Activated T-cell treated with anti-CD3 and anti-CD28 coated beads for 4 hours (primary cell): Measurements from ENCODE around the gene PLPPR3.
"Not testable (repeated sequence)": the region's sequence is repeated elsewhere in the genome, so short reads cannot be mapped to it uniquely, and the experiment has no call there.

Experiments
- DNase-seq: peaks from one replicate; pipeline ENCODE4 v3.0.0-alpha.2; 2020

The PLPPR3 gene

DNA sequence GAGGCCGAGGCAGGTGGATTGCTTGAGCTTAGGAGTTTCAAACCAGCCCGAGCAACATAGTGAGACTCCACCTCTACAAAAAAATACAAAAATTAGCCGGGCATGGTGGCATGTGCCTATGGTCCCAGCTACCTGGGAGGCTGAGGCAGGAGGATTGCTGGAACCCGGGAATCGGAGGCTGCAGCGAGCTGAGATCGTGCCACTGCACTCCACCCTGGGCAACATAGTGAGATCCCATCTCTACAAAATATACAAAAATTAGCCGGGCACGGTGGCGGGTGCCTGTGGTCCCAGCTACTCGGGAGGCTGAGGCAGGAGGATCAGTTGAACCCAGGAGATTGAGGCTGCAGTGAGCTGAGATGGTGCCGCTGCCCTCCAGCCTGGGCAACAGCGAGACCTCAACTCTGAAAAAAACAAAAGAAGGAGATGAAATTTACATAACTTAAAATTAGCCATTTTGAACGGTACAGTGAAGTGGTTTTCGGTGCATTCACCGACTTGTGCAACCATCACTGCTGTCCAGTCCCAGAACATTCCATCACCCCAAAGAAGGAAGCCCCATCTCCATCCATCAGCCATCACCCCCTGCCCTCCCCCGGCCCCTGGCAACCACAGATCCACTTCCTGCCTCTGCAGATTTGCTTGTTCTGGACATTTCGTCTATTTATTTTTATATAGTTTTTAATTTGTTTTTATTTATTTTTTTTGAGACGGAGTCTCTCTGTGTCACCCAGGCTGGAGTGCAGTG, 4.3 kb upstream of the PLPPR3 start:
- DNase-seq, result no peak

DNA sequence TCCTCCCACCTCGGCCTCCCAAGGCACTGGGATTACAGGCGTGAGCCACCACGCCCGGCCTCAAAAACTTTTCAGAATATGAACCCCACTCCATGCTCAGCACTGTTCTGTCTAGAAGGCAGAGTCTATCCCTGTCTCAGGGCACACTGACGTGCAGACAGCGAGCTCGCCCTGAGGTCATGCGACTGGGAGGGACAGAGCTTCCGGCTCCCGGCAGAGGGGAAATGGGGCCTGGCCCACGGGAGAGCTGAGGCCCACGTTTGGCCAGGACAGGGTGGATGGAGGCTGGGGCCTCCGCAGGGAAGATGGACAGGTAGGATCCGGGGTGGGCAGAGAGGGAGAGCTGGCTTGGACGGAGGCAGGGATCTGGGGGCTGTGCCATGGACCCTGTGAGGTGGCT, 3.1 kb upstream of the PLPPR3 start:
- DNase-seq, result no peak

DNA sequence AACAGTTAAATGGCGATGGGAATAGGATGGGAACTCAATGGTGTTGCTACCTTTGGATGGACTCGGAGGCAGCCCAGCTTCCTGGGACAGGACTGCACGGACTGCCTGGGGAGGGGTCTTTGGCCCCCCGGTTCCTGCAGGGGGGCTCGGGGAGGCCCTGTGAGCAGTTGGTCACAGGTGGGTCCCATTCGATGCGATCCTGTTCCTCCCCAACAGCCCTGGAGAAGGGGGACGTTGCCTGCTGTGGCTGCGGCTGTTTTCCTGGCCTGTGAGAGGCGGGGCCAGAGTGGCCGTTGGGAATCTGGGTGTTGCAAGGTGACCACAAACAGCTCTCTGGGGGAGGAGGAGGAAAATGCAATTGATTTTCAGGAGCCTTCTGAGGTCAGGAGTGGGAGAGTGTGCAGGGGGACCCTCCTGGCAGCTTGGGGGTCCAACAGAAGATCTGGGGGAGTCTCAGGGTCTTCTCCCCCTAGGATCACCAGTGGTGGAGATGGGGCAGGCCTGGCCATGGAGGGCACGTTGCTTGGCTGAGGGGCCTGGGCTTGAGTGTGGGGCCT, 1.9 kb upstream of the PLPPR3 start:
- no peak for DNase-seq

DNA sequence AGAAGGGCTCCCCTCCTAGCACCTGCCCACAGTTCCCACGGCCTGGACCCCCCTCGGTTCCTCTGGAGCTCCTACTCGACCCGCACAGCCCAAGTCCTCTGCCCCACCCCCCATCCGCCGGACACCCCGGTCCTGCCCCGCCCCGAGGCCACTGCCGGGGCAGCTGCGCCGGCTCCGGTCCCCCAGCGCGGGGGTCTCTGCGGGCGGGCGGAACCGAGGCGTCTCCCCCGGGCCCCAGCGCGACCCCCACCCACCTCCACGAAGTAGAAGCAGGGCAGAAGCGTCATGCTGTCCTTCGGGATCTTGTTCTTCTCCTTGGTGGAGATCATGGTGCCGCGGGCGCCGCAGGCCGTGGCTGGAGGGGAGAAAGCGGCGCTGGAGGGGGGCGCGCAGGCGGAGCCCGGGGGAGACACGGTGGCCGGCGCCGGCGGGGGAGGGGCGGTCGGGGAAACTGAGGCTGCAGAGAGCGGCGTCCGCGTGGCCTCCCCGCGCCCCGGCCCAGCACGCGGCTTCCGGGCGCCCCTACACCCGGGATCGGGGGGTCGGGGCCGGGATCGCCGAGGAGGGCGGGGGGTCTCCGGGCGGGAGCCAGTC, 427 bp downstream of the PLPPR3 start:
- no peak for DNase-seq

DNA sequence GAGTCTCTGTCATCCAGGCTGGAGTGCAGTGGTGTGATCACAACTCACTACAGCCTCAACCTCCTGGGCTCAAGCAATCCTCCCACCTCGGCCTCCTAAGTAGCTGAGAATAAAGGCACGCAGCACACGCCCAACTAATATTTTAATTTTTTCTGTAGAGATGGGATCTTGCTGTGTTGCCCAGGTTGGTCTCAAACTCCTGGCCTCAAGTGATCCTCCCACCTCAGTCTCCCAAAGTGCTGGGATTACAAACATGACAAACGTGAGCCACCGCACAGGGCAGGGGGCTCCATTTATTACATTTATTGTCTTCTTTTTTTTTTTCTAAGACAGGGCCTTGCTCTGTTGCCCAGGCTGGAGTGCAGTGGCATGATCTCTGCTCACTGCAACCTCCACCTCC, 1.5 kb downstream of the PLPPR3 start:
- not testable (repeated sequence) for DNase-seq

DNA sequence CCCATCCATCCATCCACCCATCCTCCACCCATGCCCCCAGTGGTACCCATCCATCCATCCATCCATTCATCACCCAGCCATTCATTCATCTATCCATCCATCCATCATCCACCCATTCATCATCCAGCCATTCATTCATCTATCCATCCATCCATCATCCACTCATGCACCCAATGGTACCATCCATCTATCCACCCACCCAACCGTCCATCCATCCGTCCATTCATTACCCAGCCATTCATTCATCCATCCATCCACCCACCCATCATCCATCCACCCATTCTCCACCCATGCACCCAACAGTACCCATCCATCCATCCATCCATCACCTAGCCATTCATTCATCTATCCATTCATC, 5.3 kb downstream of the PLPPR3 start:
- DNase-seq, result no peak

DNA sequence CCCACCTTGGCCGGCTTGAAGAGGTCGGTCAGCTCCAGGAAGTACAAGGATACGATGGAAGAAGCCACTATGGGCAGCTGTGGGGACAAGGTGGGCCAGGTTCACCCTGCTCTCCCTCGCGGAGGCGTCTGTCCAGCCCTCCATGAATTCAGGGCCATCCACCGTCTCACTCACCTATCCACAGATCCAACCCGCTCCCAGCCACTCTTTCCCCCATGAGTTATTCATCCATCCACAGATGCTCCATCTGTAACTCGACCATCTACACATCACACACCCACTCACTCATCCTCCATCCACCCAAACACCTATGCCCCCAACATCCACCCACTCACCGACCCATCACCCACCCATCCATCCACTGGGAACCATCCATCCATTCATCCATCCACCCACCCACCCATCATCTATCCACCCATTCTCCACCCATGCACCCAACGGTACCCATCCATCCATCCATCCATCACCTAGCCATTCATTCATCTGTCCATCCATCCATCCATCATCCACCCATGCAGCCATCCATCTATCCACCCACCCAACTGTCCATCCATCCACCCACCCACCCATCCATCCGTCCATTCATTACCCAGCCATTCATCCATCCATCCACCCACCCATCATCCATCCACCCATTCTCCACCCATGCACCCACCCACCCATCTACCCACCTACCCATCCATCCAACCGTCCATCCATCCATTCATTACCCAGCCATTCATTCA, 5.8 kb downstream of the PLPPR3 start:
- DNase-seq, result no peak

DNA sequence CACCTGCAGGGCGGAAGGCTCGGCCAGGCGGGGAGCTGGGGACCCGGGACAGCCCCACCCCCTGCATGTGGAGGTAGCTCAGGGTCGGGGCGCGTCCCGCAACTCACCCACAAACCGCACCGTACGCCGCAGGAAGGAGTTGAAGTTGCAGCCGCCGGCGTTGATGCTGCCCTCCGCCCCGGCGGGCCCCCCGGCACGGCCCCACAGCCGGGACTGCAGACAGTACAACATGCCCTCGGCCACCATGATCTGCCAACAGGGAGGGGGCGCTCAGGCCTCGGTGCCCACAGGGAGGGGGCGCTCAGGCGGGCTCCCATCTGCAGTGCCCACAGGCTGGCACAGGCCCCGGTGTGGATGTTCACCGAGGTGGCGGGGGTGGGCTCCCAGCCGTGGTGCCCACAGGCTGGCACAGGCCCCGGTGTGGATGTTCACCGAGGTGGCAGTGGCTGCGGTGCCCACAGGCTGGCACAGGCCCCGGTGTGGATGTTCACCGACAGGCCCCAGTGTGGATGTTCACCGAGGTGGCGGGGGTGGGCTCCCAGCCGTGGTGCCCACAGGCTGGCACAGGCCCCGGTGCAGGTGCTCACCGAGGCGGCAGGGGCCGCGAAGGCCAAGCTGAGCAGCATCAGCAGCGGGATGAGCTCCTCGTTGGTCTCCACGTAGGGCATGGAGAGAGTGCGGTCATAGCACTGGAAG, 6.5 kb downstream of the PLPPR3 start:
- DNase-seq, result no peak

DNA sequence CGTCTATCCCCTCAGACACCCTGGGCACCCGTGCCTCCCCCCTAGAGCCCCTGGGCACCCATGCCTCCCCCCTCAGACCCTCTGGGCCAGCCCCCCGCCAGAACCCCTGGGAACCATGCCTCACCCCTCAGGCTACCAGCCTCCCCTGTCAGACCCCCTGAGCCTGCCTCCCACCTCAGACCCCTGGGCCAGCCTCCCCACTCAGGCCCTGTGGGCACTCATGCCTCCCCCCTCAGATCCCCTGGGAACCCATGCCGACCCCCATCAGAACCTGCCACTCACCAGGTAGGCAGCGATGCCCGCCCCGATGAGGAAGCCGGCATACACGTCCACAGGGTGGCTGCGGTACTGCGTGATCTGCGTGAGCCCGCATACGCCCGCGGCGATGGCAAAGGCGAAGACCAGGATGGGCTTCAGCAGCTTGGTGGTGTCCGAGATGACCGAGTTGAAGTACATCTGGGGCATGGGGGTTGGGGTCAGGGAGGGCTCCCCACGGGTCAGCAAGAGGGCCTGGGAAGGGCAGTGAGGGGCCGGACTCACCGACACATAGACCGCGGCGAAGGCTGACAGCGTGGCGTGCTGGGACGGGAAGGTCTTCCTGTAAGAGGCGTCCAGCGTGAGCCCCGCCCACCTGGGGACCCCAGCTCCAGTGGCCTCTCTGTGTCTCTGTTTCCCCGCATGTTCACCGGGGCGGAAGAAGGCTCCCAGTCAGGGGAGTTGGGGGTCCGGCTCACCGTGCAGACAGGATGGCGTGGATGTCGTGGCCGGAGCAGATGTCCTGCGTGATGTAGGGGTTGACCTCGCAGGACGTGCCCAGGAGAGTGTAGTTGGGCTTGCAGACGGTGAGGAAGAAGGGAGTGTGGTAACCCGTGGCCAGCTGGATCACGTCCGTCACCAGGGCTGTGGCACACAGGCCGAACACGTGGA, 7.3 kb downstream of the PLPPR3 start:
- no peak for DNase-seq

DNA sequence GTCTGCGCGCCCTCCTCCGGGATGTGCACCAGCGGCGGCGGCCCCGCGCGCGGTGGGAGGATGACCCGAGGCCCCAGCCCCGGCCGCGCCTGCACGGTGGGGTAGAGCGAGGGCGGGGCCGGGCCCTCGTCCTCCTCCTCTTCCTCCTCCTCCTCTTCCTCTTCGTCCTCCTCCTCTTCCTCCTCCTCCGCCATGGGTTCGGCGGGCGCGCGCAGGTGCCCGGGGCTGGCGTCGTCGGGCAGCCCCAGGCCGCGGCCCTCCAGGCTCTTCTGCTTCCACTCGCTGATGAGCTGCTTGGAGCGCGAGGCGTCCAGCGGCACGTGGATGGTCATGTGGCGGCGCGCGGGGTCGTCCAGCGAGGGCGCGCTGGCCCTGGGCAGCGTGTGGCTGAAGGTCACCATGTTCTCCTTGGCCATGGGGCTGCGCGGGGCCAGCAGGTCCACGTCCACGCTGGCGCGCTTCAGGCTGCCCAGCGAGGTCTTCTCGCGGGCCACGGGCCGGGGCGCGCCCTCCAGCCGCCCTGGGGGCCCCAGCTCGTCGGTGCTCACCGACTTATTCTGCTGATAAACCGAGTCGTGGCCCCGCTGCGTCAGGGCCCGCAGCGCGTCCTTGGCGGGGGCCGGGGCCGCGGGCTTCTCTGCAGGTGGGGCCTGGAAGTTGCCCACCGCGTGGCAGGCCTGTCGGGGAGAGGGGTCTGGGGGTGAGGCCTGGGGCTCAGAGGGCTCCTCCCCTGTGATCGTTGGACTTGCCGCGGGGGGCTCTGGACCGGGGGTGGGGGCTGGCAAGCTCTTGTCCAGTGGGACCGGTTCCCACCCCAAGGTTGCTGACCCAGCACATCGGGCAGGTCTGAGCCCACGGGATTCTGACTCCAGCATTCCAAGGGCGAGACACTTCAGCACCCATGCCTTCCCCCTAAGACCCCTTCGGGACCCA, 8.3 kb downstream of the PLPPR3 start:
- no peak for DNase-seq

DNA sequence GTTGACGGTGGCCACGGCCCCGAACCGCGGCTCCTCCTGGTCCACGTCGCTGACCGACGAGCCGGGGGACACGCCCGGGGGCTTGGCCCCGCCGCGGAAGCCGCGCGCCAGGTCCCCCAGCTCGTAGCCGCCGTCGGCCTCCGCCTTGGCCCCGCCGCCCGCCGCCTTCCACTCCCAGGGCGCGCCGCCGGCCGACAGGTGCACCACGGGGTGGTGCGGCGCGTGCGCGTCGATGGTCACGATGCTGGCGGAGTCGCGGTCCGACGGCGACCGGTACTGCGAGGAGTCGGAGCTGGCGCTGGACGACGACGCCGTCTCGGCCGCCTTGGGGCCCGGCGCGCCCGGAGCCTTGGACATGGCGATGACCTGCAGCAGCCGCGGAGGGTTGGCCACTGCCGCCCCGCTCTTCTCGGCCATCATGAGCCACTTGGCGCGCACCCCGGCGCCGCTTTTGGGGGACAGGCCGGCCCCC, 9.0 kb downstream of the PLPPR3 start:
- no peak for DNase-seq

DNA sequence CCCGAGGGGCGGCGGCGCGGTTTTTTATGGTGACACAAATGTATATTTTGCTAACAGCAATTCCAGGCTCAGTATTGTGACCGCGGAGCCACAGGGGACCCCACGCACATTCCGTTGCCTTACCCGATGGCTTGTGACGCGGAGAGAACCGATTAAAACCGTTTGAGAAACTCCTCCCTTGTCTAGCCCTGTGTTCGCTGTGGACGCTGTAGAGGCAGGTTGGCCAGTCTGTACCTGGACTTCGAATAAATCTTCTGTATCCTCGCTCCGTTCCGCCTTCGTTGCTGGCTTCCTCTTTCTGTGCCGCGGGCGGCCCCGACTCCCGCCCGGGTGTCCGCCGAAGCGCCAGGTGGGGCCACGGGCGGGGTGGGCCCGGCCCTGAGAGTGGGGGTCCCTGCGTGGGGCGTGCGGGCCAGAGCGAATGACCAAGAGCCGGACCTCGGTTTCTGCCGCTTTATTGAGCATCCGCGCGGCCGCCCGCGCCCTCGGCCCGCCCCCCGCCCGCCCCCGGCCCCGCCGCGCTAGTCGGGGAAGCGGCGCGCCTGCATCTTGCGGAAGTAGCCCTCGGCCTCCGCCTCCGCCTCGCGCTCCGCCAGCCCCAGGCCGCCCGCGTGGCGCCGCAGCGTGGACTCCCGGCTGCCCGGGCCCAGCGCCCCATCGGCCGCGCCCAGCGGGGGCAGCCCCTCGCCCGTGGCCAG, 9.6 kb downstream of the PLPPR3 start:
- DNase-seq, result no peak

DNA sequence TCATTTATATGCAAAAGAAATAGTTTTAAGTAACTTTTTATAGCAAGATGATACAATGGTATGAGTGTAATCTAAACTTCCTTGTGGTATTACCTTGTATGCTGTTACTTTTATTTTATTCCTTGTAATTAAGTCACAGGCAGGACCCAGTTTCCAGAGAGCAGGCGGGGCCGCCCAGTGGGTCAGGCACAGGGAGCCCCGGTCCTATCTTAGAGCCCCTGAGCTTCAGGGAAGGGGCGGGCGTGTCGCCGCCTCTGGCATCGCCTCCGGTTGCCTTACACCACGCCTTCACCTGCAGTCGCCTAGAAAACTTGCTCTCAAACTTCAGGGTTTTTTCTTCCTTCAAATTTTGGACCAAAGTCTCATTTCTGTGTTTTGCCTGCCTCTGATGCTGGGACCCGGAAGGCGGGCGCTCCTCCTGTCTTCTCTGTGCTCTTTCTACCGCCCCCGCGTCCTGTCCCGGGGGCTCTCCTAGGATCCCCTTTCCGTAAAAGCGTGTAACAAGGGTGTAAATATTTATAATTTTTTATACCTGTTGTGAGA, 10.2 kb downstream of the PLPPR3 start:
- DNase-seq, result no peak

DNA sequence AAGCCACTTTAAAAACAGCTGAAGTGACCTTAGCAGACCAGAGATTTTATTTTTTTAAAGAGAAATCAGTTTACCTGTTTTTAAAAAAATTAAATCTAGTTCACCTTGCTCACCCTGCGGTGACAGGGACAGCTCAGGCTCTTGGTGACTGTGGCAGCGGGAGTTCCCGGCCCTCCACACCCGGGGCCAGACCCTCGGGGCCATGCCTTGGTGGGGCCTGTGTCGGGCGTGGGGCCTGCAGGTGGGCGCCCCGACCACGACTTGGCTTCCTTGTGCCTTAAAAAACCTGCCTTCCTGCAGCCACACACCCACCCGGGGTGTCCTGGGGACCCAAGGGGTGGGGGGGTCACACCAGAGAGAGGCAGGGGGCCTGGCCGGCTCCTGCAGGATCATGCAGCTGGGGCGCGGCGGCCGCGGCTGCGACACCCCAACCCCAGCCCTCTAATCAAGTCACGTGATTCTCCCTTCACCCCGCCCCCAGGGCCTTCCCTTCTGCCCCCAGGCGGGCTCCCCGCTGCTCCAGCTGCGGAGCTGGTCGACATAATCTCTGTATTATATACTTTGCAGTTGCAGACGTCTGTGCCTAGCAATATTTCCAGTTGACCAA, 10.8 kb downstream of the PLPPR3 start:
- no peak for DNase-seq

DNA sequence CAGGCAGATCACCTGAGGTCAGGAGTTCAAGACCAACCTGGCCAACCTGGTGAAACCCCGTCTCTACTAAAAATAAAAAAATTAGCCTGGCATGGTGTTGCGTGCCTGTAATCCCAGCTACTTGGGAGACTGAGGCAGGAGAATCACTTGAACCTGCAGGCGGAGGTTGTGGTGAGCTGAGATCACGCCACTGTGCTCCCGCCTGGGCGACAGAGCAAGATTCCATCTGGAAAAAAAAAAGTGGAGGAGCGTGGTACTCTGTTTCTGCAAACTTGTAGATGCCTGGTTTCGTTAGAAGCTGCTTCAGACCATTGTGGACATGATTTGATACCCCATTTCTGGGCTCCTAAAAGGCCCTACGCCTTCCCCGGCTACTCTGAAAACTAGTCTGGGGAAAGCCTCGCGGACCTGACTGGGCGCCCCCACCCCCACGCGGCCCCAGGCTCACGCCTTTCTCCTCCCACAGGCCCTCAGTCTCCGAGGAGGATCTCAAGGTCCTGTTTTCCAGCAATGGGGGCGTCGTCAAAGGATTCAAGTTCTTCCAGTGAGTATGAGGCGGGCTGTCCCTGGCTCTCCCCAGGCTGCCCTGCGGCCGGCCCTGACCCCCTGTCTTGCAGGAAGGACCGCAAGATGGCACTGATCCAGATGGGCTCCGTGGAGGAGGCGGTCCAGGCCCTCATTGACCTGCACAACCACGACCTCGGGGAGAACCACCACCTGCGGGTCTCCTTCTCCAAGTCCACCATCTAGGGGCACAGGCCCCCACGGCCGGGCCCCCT, 11.5 kb downstream of the PLPPR3 start:
- DNase-seq, result no peak

DNA sequence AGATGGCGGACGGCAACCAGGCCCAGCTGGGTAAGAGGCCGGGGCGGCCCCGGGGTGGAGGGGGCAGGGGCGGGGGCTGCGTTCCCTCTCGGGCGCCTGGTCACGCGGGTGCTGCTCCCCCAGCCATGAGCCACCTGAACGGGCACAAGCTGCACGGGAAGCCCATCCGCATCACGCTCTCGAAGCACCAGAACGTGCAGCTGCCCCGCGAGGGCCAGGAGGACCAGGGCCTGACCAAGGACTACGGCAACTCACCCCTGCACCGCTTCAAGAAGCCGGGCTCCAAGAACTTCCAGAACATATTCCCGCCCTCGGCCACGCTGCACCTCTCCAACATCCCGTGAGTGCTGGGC, 13.4 kb downstream of the PLPPR3 start:
- DNase-seq, result no peak

DNA sequence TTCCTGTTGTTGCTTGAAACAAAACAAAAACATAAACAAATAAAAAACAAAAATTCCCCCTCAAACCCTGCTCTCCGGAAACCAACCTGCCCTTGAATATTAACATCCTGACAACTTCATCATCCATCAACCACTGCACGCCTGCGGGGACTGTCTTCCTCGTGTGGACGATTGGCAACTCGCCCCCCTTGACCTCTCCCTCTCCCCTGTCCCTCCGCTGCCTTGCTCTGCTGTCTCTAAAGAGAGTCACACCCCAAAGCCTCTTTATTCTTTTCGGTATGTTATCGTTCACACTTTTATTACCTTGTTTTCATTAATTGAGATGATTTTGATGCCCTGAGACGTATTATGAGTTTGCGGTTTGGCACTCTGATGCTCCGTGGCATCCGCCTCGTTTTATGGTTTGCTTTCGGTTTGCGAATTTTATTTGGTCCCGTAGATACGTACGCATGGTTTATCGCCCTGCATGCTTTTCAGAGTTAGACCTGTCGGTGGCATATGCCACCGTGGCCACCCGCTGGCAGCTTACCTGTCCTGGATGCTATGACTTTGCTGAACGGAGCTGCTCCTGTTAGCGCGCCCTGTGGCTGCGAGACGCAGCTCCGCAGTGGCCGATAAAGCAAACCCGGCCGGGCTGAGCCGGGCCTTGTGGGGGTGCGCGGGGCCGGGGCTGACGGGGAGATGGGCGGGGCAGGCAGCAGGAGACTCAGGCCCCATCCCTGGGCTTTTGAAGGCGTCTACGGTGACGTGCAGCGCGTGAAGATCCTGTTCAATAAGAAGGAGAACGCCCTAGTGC, 13.9 kb downstream of the PLPPR3 start:
- no peak for DNase-seq
